HG03558 (cell line): ENCODE measurements around the gene CYTH4.
"Not testable (repeated sequence)": the region's sequence is repeated elsewhere in the genome, so short reads cannot be mapped to it uniquely, and the experiment has no call there.

ENCODE experiments used
- ATAC-seq: cut with Tn5 transposase; IDR thresholded peaks from one replicate; pipeline ENCODE4 v1.9.1; 2021; ENCODE audit warnings: moderate number of reproducible peaks; ENCODE audit not compliant: unreplicated experiment; ENCODE audit errors: extremely low read depth

Gene CYTH4

GRCh38 chr22:37282385-37282677 is at the start of gene CYTH4:
Gene CYTH4, plus strand, starts transcription at chr22:37282508. Its CDS starts 62 bp downstream, at chr22:37282570.
- no peak for ATAC-seq

GRCh38 chr22:37233371-37233750 is 48.9 kb upstream of the CYTH4 start:
- not testable (repeated sequence) for ATAC-seq

- no peak for ATAC-seq
Observed at GRCh38 chr22:37233751-37234631, 48.3 kb upstream of the CYTH4 start.

- ATAC-seq, result no peak
Observed at GRCh38 chr22:37234736-37235711, 47.3 kb upstream of the CYTH4 start.

- no peak for ATAC-seq
Observed at GRCh38 chr22:37235897-37236607, 46.3 kb upstream of the CYTH4 start.

GRCh38 chr22:37237371-37238268 is 44.7 kb upstream of the CYTH4 start:
- no peak for ATAC-seq

- no peak for ATAC-seq
Observed at GRCh38 chr22:37239336-37240239, 42.7 kb upstream of the CYTH4 start.

GRCh38 chr22:37240240-37240940 is 41.9 kb upstream of the CYTH4 start:
- ATAC-seq, result no peak

- ATAC-seq, result no peak
Observed at GRCh38 chr22:37240941-37241320, 41.4 kb upstream of the CYTH4 start.

GRCh38 chr22:37241351-37242142 is 40.8 kb upstream of the CYTH4 start:
- ATAC-seq, result no peak

GRCh38 chr22:37242395-37242918 is 39.9 kb upstream of the CYTH4 start:
- peak; percentile 46 for ATAC-seq

- ATAC-seq, result no peak
Observed at GRCh38 chr22:37243402-37244113, 38.8 kb upstream of the CYTH4 start.

GRCh38 chr22:37244114-37244921 is 38.0 kb upstream of the CYTH4 start, which contains the start of gene RAC2:
Gene RAC2, minus strand, starts transcription at chr22:37244269. Its CDS starts 121 bp downstream, at chr22:37244148.
- no peak for ATAC-seq

- ATAC-seq, result no peak
Observed at GRCh38 chr22:37244922-37245722, 37.2 kb upstream of the CYTH4 start.

GRCh38 chr22:37245740-37246139 is 36.6 kb upstream of the CYTH4 start:
- ATAC-seq, result no peak
